Naive thymus-derived CD4-positive, alpha-beta T cell (primary cell): Measurements from ENCODE around the gene CCDC154. TPM values are rescaled to one million over a fixed set of nuclear protein-coding genes. Genes with fewer than 3 reads are reported as not detected.

Experiments
- ATAC-seq: fragments of 150-1000 bp; cut with Tn5 transposase; 2 replicates; pipeline ENCODE4 v1.10.0; 2021; ENCODE audit warnings: mild to moderate bottlenecking, moderate library complexity
- CTCF ChIA-PET: fragments of 350-600 bp; sonication (Branson Sonifier 250); formaldehyde crosslinking; loops from one replicate; lab custom pipeline; 2021; ENCODE audit warnings: antibody characterized with exemption; lab: Charles Lee
- POLR2A ChIA-PET: fragments of 350-600 bp; sonication (Branson Sonifier 250); formaldehyde crosslinking; loops from one replicate; lab custom pipeline; 2021; ENCODE audit warnings: antibody characterized with exemption, inconsistent platforms; lab: Charles Lee
- DNase-seq, 9 donors: peaks; one replicate each; pipeline versions ENCODE4 v3.0.0 to v3.0.0-alpha.2; 2020 to 2022; ENCODE audit warnings: mixed read lengths in 1 of 9
- H3K27ac ChIP-seq: one replicate; pipeline ENCODE4 v1.7.0; 2013; ENCODE audit warnings: mild to moderate bottlenecking, low read depth, low read length, moderate library complexity
- H3K27me3 ChIP-seq, 2 donors: one replicate each; pipeline ENCODE4 v1.7.0; 2013; ENCODE audit warnings: low read length in 2 of 2, mild to moderate bottlenecking in 2 of 2, moderate library complexity in 2 of 2; ENCODE audit not compliant: control insufficient read depth in 2 of 2, insufficient read depth in 2 of 2
- H3K36me3 ChIP-seq, 3 experiments: 1 replicate in 2 of 3; 2 replicates in 1 of 3; pipeline ENCODE4 v1.7.0; 2013; ENCODE audit warnings: low read length in 3 of 3, mild to moderate bottlenecking in 3 of 3, moderate library complexity in 1 of 3; ENCODE audit not compliant: insufficient read depth in 3 of 3, control insufficient read depth in 2 of 3
- H3K4me1 ChIP-seq, 2 donors: one replicate each; pipeline ENCODE4 v1.7.0; 2013; ENCODE audit warnings: low read length in 2 of 2, mild to moderate bottlenecking in 2 of 2, moderate library complexity in 1 of 2; ENCODE audit not compliant: control insufficient read depth in 2 of 2, insufficient read depth in 2 of 2
- H3K4me3 ChIP-seq: 2 replicates; pipeline ENCODE4 v1.7.0; 2013; ENCODE audit warnings: mild to moderate bottlenecking, low read length
- H3K9me3 ChIP-seq, 3 experiments: 1 replicate in 2 of 3; 2 replicates in 1 of 3; pipeline ENCODE4 v1.7.0; 2013; ENCODE audit warnings: low read length in 3 of 3; ENCODE audit not compliant: control insufficient read depth in 2 of 3
- H3K27ac Mint-ChIP-seq, 9 donors: one replicate each; pipeline ENCODE4 v1.8.0; 2020 to 2022; ENCODE audit warnings: mixed read lengths in 9 of 9, mild to moderate bottlenecking in 8 of 9, moderate library complexity in 5 of 9, inconsistent platforms in 2 of 9
- H3K27me3 Mint-ChIP-seq, 5 donors: one replicate each; pipeline ENCODE4 v1.8.0; 2021 to 2022; ENCODE audit warnings: mixed read lengths in 5 of 5, mild to moderate bottlenecking in 1 of 5
- H3K36me3 Mint-ChIP-seq, 5 donors: one replicate each; pipeline ENCODE4 v1.8.0; 2020 to 2022; ENCODE audit warnings: mixed read lengths in 5 of 5, mild to moderate bottlenecking in 3 of 5, inconsistent platforms in 1 of 5
- H3K4me1 Mint-ChIP-seq, 7 donors: one replicate each; pipeline ENCODE4 v1.8.0; 2020 to 2022; ENCODE audit warnings: mixed read lengths in 7 of 7, mild to moderate bottlenecking in 3 of 7, inconsistent platforms in 1 of 7
- H3K4me3 Mint-ChIP-seq, 10 donors: one replicate each; pipeline ENCODE4 v1.8.0; 2020 to 2022; ENCODE audit warnings: mild to moderate bottlenecking in 10 of 10, mixed read lengths in 10 of 10, moderate library complexity in 6 of 10, inconsistent platforms in 2 of 10
- H3K9me3 Mint-ChIP-seq, 11 donors: one replicate each; pipeline ENCODE4 v1.8.0; 2020 to 2022; ENCODE audit warnings: mixed read lengths in 11 of 11, mild to moderate bottlenecking in 4 of 11, inconsistent platforms in 1 of 11, moderate library complexity in 1 of 11
- intact Hi-C, 2 donors: fragments of 100-400 bp; cut with micrococcal nuclease; formaldehyde crosslinking; loops; one replicate each; pipeline ENCODE4 v1.15.1; 2023
- polyA plus RNA-seq, 2 donors: library from polyadenylated mRNA; unstranded; fragments of 300-500 nt; fragmentation: Illumina TruSeq; gene quantifications; one replicate each; pipeline ENCODE4 v1.2.3, GENCODE V29; 2021
- total RNA-seq, 6 experiments: library from RNA in 5 of 6; stranded (reverse) in 5 of 6; gene quantifications; 1 replicate in 5 of 6; 2 replicates in 1 of 6; pipeline ENCODE4 v1.2.3 and lab custom pipeline; 2021 to 2026

Gene CCDC154
- total and polyA plus RNA-seq, 7 experiments from 2014 or later, result 3.6 to 19.1 (median 8.9) TPM; not detected in 2

- intact Hi-C loops, result no loop called here
- ChIA-PET CTCF (no interaction called here), POLR2A (no interaction called here)
- Mint-ChIP-seq H3K27ac (no peak overlapping the region), H3K4me3 (no peak overlapping the region), H3K4me1 (peaks cover 0 to 3% (median 0%) of the 10 kb centered on the region in 7 donors), H3K9me3 (no peaks in the 10 kb centered on the region), H3K27me3 (peaks cover 0 to 2% (median 0%) of the 10 kb centered on the region in 5 donors), H3K36me3 (no peaks in the 10 kb centered on the region)
- H3K4me3 ChIP-seq, result no peak overlapping the region
- H3K36me3 ChIP-seq, result peaks cover 0 to 6% (median 0%) of the 10 kb centered on the region in 3 experiments
- DNase-seq, result no peak
- no peaks in the 10 kb centered on the region for H3K27me3 ChIP-seq
- H3K4me1 ChIP-seq, result no peaks in the 10 kb centered on the region
- H3K27ac ChIP-seq, result no peak overlapping the region
- no peaks in the 10 kb centered on the region for H3K9me3 ChIP-seq
- ATAC-seq, result no peak
Observed at GRCh38 chr16:1434644-1435592, 9.4 kb downstream of the CCDC154 start.

GRCh38 chr16:1433756-1434155 is 10.6 kb downstream of the CCDC154 start:
- peaks cover 0 to 3% (median 0%) of the 10 kb centered on the region in 7 donors for H3K4me1 Mint-ChIP-seq

GRCh38 chr16:1433263-1433560 is 11.1 kb downstream of the CCDC154 start:
- Mint-ChIP-seq H3K4me3 (peak overlapping the region in 1 of 10 donors; percentile 74), H3K36me3 (no peaks in the 10 kb centered on the region), H3K9me3 (no peaks in the 10 kb centered on the region), H3K27me3 (peaks cover 0 to 2% (median 0%) of the 10 kb centered on the region in 5 donors), H3K27ac (no peak overlapping the region), H3K4me1 (peaks cover 0 to 3% (median 0%) of the 10 kb centered on the region in 7 donors)
- Histone ChIP-seq H3K4me1 (no peaks in the 10 kb centered on the region), H3K27me3 (no peaks in the 10 kb centered on the region), H3K9me3 (no peaks in the 10 kb centered on the region), H3K4me3 (no peak overlapping the region), H3K36me3 (peaks cover 0 to 6% (median 0%) of the 10 kb centered on the region in 3 experiments), H3K27ac (peak overlapping the region; percentile 63)
- ChIA-PET POLR2A (interaction anchor here (0.9 to 1.7 kb wide), 6 partner anchors 12 to 394 kb away, joined by 3 to 18 read pairs (median 5); partner anchors contain the start of genes FAHD1, HAGH and UQCC4), CTCF (no interaction called here)
- intact Hi-C loops, result no loop called here
- ATAC-seq, result no peak
- DNase-seq, result no peak

More at GRCh38 chr16:1433756-1434155, 10.6 kb downstream of the CCDC154 start:
- H3K9me3 ChIP-seq, result no peaks in the 10 kb centered on the region
- H3K4me1 ChIP-seq, result no peaks in the 10 kb centered on the region
- ATAC-seq (no peak), DNase-seq (no peak)
- peak overlapping the region; percentile 63 for H3K27ac ChIP-seq
- no peaks in the 10 kb centered on the region for H3K27me3 ChIP-seq
- no peak overlapping the region for H3K27ac Mint-ChIP-seq
- intact Hi-C loops, result no loop called here
- H3K4me3 Mint-ChIP-seq, result peak overlapping the region in 1 of 10 donors; percentile 14
- ChIA-PET CTCF (no interaction called here), POLR2A (interaction anchor here (1.7 kb wide), 1 partner anchor 59 kb away, joined by 6 read pairs; no protein-coding TSS in a partner anchor)
- H3K9me3 Mint-ChIP-seq, result no peaks in the 10 kb centered on the region
- peaks cover 0 to 2% (median 0%) of the 10 kb centered on the region in 5 donors for H3K27me3 Mint-ChIP-seq
- no peak overlapping the region for H3K4me3 ChIP-seq
- peaks cover 0 to 6% (median 0%) of the 10 kb centered on the region in 3 experiments for H3K36me3 ChIP-seq
- H3K36me3 Mint-ChIP-seq, result no peaks in the 10 kb centered on the region

GRCh38 chr16:1432388-1433262 is 11.7 kb downstream of the CCDC154 start:
- intact Hi-C loops, result no loop called here
- H3K9me3 ChIP-seq, result no peaks in the 10 kb centered on the region
- no peaks in the 10 kb centered on the region for H3K36me3 Mint-ChIP-seq
- H3K27me3 ChIP-seq, result no peaks in the 10 kb centered on the region
- H3K9me3 Mint-ChIP-seq, result no peaks in the 10 kb centered on the region
- DNase-seq, result no peak
- peaks cover 0 to 3% (median 0%) of the 10 kb centered on the region in 7 donors for H3K4me1 Mint-ChIP-seq
- peak overlapping the region in 9 of 10 donors; percentile 21 to 74 (median 51) for H3K4me3 Mint-ChIP-seq
- POLR2A ChIA-PET, result interaction anchor here (0.6 to 1.7 kb wide), 8 partner anchors 11 to 394 kb away, joined by 3 to 18 read pairs (median 5); partner anchors contain the start of genes FAHD1, HAGH and UQCC4
- H3K27ac ChIP-seq, result peak overlapping the region; percentile 63
- peak overlapping the region in 4 of 9 donors; percentile 46 to 85 (median 58) for H3K27ac Mint-ChIP-seq
- peaks cover 0 to 6% (median 0%) of the 10 kb centered on the region in 3 experiments for H3K36me3 ChIP-seq
- H3K4me3 ChIP-seq, result peak overlapping the region; percentile 24
- ATAC-seq, result no peak
- CTCF ChIA-PET, result interaction anchor here (0.6 kb wide), 1 partner anchor 1460 kb away, joined by 4 read pairs; no protein-coding TSS in a partner anchor
- no peaks in the 10 kb centered on the region for H3K4me1 ChIP-seq
- peaks cover 0 to 2% (median 0%) of the 10 kb centered on the region in 5 donors for H3K27me3 Mint-ChIP-seq

- peak overlapping the region; percentile 24 for H3K4me3 ChIP-seq
- no peaks in the 10 kb centered on the region for H3K9me3 ChIP-seq
- DNase-seq (no peak), ATAC-seq (no peak)
- peaks cover 0 to 3% (median 0%) of the 10 kb centered on the region in 7 donors for H3K4me1 Mint-ChIP-seq
- no peaks in the 10 kb centered on the region for H3K36me3 Mint-ChIP-seq
- H3K27me3 ChIP-seq, result no peaks in the 10 kb centered on the region
- ChIA-PET POLR2A (interaction anchor here (1.0 to 1.6 kb wide), 3 partner anchors 10 to 104 kb away, joined by 5 to 18 read pairs (median 6); partner anchors contain the start of gene UQCC4), CTCF (interaction anchor here (0.6 kb wide), 2 partner anchors 490 to 1461 kb away, joined by 3 to 4 read pairs; no protein-coding TSS in a partner anchor)
- intact Hi-C loops, result no loop called here
- no peaks in the 10 kb centered on the region for H3K9me3 Mint-ChIP-seq
- peaks cover 0 to 6% (median 0%) of the 10 kb centered on the region in 3 experiments for H3K36me3 ChIP-seq
- H3K27me3 Mint-ChIP-seq, result peaks cover 0 to 2% (median 0%) of the 10 kb centered on the region in 5 donors
- peak overlapping the region; percentile 63 for H3K27ac ChIP-seq
- H3K4me1 ChIP-seq, result no peaks in the 10 kb centered on the region
- H3K4me3 Mint-ChIP-seq, result peak overlapping the region in 8 of 10 donors; percentile 21 to 77 (median 62)
- H3K27ac Mint-ChIP-seq, result peak overlapping the region in 5 of 9 donors; percentile 28 to 92 (median 64)
Observed at GRCh38 chr16:1431497-1432270, 12.7 kb downstream of the CCDC154 start.
